GM18502 (cell line): Measurements from ENCODE around the gene CST9.

Experiments
- ATAC-seq: cut with Tn5 transposase; IDR thresholded peaks from one replicate; pipeline ENCODE4 v1.9.1; 2021; ENCODE audit warnings: mild to moderate bottlenecking; ENCODE audit not compliant: unreplicated experiment, poor library complexity

CST9 gene

DNA sequence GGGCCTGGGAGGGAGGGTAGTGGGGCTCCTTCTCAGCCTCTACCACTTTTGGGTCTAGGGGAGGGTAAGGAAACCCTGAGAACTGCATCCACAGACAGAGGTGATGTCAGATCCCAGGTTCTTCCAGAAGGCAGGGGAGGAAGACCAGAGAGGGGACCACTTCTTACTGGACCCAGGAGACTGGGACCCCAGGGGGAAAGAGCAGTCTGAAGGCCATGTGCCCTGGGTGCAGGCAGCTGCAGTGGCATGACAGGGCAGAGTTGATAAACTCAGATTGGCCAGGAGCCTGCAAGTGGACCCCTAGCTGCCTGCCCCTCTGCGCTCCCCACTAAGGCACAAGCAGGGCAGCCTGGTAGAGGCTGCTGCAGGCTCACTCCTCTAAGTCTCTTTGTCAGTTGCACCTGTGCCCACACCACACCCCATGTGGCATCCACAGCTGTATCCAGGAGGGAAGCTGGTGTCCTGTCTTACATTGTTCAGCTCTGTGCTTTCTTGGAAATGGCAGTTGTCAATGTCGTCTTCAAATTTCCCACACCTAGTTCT lies 40.1 kb downstream of the CST9 start:
- ATAC-seq: no peak

GRCh38 chr20:23564927-23565326 lies 40.8 kb downstream of the CST9 start:
- ATAC-seq: no peak

DNA sequence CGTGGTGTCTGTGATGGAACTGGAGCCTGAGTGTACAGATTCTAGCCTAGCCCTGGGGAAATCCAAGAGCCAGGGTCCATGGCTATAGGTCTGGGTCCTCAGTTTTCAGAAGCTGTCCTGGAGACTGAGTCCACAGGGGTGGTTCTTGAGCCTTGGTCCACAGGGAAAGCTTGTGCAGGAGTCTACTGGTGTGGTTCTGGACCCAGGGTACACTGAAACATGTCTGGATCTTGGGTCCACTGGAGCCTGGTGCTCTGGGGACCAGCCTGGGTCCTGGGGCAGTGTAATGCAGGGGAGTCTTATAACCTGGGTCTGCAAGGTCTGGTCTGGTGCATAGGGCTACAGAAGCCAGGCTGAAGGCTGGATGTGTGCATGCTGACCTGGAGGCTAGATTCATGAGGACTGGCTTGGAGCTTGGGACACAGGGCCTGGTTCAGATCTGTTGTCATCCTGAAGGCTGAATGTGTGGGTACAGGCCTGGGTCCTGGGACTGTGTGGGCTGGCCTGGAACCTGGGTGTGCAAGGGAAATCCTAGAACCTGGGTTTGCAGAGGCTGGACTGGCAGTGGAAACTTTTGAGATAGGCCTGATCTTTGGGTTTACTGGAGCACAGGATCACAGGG lies 42.9 kb downstream of the CST9 start:
- ATAC-seq: no peak

- no peak for ATAC-seq
Observed at GRCh38 chr20:23554401-23554800, 51.3 kb downstream of the CST9 start.
